Transverse colon (tissue), 4 donors: ENCODE results near the gene STIM1. TPM values are rescaled to one million over a fixed set of nuclear protein-coding genes. Genes with fewer than 3 reads are reported as not detected.

Experiments used
- DNase-seq: peaks from one replicate; pipeline ENCODE4 v3.0.0-alpha.2; 2019
- H3K27ac ChIP-seq, 4 donors: fragments of 200-600 bp; sonication (generic); 2 replicates each; pipeline ENCODE4 v1.5.1; 2016 to 2018; ENCODE audit warnings: inconsistent platforms in 4 of 4
- H3K27me3 ChIP-seq: fragments of 200-600 bp; sonication (generic); 2 replicates; pipeline ENCODE4 v1.5.1; 2017; ENCODE audit warnings: inconsistent platforms
- H3K36me3 ChIP-seq, 4 donors: fragments of 200-600 bp; sonication (generic); 2 replicates each; pipeline ENCODE4 v1.5.1; 2017 to 2019; ENCODE audit warnings: inconsistent platforms in 4 of 4
- H3K4me1 ChIP-seq, 4 donors: fragments of 200-600 bp; sonication (generic); 2 replicates each; pipeline ENCODE4 v1.5.1; 2017 to 2020; ENCODE audit warnings: inconsistent platforms in 4 of 4
- H3K4me3 ChIP-seq, 4 donors: fragments of 200-600 bp; sonication (generic); 1 replicate in 1 of 4; 2 replicates in 3 of 4; pipeline versions ENCODE4 v1.5.1 to v1.6.1; 2017 to 2019; ENCODE audit warnings: inconsistent platforms in 4 of 4
- H3K9me3 ChIP-seq, 2 donors: fragments of 200-600 bp; sonication (generic); 2 replicates each; pipeline ENCODE4 v1.5.1; 2017 to 2019; ENCODE audit warnings: inconsistent platforms in 2 of 2
- CTCF ChIP-seq, 5 experiments: fragments of 200-600 bp in 3 of 5; fragments of 450-650 bp in 2 of 5; sonication (generic) in 3 of 5; IDR thresholded peaks; 1 replicate in 2 of 5; 2 replicates in 3 of 5; pipeline ENCODE4 v1.5.1; 2016 to 2017; ENCODE audit warnings: antibody characterized with exemption in 5 of 5, inconsistent platforms in 3 of 5, mild to moderate bottlenecking in 2 of 5, moderate library complexity in 1 of 5
- EP300 ChIP-seq: sonication (generic); formaldehyde crosslinking; IDR thresholded peaks from one replicate; pipeline ENCODE4 v1.6.1; 2017; ENCODE audit warnings: antibody characterized with exemption, low read depth
- POLR2A ChIP-seq: fragments of 450-650 bp; IDR thresholded peaks from one replicate; pipeline ENCODE4 v1.6.1; 2016; ENCODE audit warnings: antibody characterized with exemption, mild to moderate bottlenecking, moderate library complexity
- POLR2AphosphoS5 ChIP-seq, 3 donors: sonication (generic); formaldehyde crosslinking; IDR thresholded peaks; one replicate each; pipeline ENCODE4 v1.6.1; 2016; ENCODE audit warnings: antibody characterized with exemption in 3 of 3
- WGBS, 2 donors: methylation state at CpG; one replicate each; pipeline ENCODE4 v1.1.5; 2018; ENCODE audit warnings: low coverage in 1 of 2; 5-methylcytosine and 5-hydroxymethylcytosine counted together
- in situ Hi-C, 4 donors: fragments of 200-750 bp; cut with MboI; loops; one replicate each; pipeline versions ENCODE4 v1.15.0 to v1.15.1; 2017; ENCODE audit warnings: low sequenced_read_pairs in 3 of 4, low pct_ligation_motif_present in 1 of 4, low pct_unique_long_range_greater_than_20kb in 1 of 4
- intact Hi-C: fragments of 100-400 bp; cut with DNase I; formaldehyde crosslinking; loops from one replicate; pipeline ENCODE4 v1.15.1; 2023; ENCODE audit warnings: low total_unique reads
- total RNA-seq, 4 donors: library from RNA; depleted of rRNA; stranded (reverse); fragments of >200 nt; gene quantifications; one replicate each; pipeline ENCODE4 v1.1.0, GENCODE V29; 2016

STIM1 gene
- total RNA-seq, 4 donors from 2014 or later, result 41.2 to 79.3 (median 48.0) TPM

GRCh38 chr11:3877364-3878257, 22.1 kb downstream of the STIM1 start:
- Histone ChIP-seq H3K27me3 (no peaks in the 10 kb centered on the region), H3K4me1 (peaks cover 26 to 53% (median 35%) of the 10 kb centered on the region in 4 donors), H3K9me3 (no peaks in the 10 kb centered on the region), H3K36me3 (no peaks in the 10 kb centered on the region), H3K27ac (peak overlapping the region; percentile 3 to 49 (median 12)), H3K4me3 (no peak overlapping the region)
- WGBS, 2 donors, result 61 to 63% methylated on average over 5 to 8 of the region's 8 CpGs
- intact Hi-C loops (no loop called here), in situ Hi-C loops (no loop called here)
- TF ChIP-seq POLR2A, result no peak
- no peak for TF ChIP-seq EP300
- TF ChIP-seq POLR2AphosphoS5 (IDR thresholded peaks at IDR 0.05), result no peak
- TF ChIP-seq CTCF (IDR thresholded peaks at IDR 0.05), result no peak
- DNase-seq, result no peak

GRCh38 chr11:3878258-3878584, 22.8 kb downstream of the STIM1 start:
- in situ Hi-C loops, result no loop called here
- intact Hi-C loops, result no loop called here
- H3K9me3 ChIP-seq, result no peaks in the 10 kb centered on the region
- H3K27me3 ChIP-seq, result no peaks in the 10 kb centered on the region
- no peak overlapping the region for H3K4me3 ChIP-seq
- no peaks in the 10 kb centered on the region for H3K36me3 ChIP-seq
- peak overlapping the region in 1 of 4 donors; percentile 10 for H3K27ac ChIP-seq
- no peak for DNase-seq
- TF ChIP-seq POLR2AphosphoS5 (IDR thresholded peaks at IDR 0.05) (no peak), EP300 (no peak), POLR2A (no peak), CTCF (IDR thresholded peaks at IDR 0.05) (no peak)
- H3K4me1 ChIP-seq, result peaks cover 26 to 53% (median 35%) of the 10 kb centered on the region in 4 donors

- in situ Hi-C loops, result no loop called here
- TF ChIP-seq CTCF (IDR thresholded peaks at IDR 0.05) (no peak), POLR2AphosphoS5 (IDR thresholded peaks at IDR 0.05) (no peak), POLR2A (no peak), EP300 (no peak)
- WGBS, 2 donors, result 52 to 55% methylated on average over 2 to 3 of the region's 4 CpGs
Measured at GRCh38 chr11:3879216-3879966, 23.9 kb downstream of the STIM1 start.

GRCh38 chr11:3879967-3880542, 24.6 kb downstream of the STIM1 start:
- H3K9me3 ChIP-seq, result no peaks in the 10 kb centered on the region
- no peak for TF ChIP-seq POLR2A
- no peak for TF ChIP-seq POLR2AphosphoS5 (IDR thresholded peaks at IDR 0.05)
- no peak for TF ChIP-seq CTCF (IDR thresholded peaks at IDR 0.05)
- no peak for TF ChIP-seq EP300
- no peak for DNase-seq
- peak overlapping the region; percentile 28 to 50 (median 32) for H3K27ac ChIP-seq
- in situ Hi-C loops, result no loop called here
- H3K36me3 ChIP-seq, result no peaks in the 10 kb centered on the region
- no peak overlapping the region for H3K4me3 ChIP-seq
- no peaks in the 10 kb centered on the region for H3K27me3 ChIP-seq
- intact Hi-C loops, result no loop called here
- WGBS, 2 donors, result 68 to 80% methylated on average over 1 to 2 of the region's 2 CpGs
- peaks cover 26 to 53% (median 35%) of the 10 kb centered on the region in 4 donors for H3K4me1 ChIP-seq

More at GRCh38 chr11:3879216-3879966, 23.9 kb downstream of the STIM1 start:
- Histone ChIP-seq H3K4me1 (peaks cover 26 to 53% (median 35%) of the 10 kb centered on the region in 4 donors), H3K9me3 (no peaks in the 10 kb centered on the region), H3K27ac (peak overlapping the region; percentile 28 to 50 (median 32)), H3K27me3 (no peaks in the 10 kb centered on the region), H3K4me3 (no peak overlapping the region), H3K36me3 (no peaks in the 10 kb centered on the region)
- no peak for DNase-seq
- intact Hi-C loops, result no loop called here
